Ecto neural progenitor cell (in vitro differentiated cells): ENCODE measurements around the gene ALDH1A3.

Source experiments
- DNase-seq: peaks from one replicate; pipeline ENCODE4 v3.0.0-alpha.2; 2018; ENCODE audit warnings: low spot score

Gene ALDH1A3

DNA sequence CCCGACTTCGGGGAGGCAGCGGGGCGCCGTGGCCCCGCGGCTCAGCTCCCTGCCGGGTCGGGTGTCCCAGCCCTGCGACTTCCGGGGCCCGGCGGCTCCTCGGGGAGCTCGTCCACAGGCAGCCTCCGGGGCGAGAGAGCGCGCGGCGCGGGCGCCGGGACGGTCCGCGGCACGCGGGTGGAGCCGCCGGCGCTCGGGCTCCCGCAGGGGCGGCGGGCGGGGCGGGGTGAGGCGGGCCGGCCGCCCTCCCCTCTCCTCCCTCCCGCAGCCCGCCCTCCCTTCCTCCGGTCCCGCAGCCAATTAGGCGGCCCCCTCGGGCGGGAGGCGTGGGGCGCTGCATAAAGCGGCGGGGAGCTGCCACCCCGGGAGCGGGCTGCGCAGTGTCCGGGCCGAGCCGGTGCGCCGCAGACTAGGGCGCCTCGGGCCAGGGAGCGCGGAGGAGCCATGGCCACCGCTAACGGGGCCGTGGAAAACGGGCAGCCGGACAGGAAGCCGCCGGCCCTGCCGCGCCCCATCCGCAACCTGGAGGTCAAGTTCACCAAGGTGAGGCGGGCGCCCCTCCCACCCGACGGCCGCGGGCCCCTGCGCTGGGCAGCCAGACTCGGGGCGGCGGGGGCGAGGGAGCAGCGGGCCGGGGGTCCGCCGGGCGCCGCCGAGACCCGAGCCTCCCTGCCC, at the start of gene ALDH1A3:
Gene ALDH1A3, plus strand, starts transcription at position 368 of the 675 bp plus-strand sequence. Its CDS starts 77 bp downstream, at position 445.
- DNase-seq = peak; percentile 57

DNA sequence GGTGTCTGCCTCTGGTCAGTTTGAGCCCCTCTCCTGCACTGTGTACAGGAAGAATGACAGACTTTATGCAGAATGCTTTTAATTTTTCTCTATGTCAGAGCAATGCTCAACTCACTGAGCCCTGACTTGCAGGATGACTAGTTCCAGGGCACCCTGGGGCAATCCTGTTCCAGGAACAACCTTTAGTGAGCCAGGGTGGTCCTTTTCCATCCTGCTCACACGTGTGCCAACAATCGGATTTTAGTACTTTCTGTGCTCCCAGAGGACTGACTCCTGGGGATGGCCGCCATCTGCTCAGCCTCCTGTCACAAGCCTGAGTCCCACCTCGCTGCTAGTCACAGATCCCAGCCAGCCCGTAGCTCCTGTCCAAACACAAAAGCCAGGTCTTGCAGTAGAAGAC, 48.2 kb upstream of the ALDH1A3 start:
- DNase-seq = no peak

DNA sequence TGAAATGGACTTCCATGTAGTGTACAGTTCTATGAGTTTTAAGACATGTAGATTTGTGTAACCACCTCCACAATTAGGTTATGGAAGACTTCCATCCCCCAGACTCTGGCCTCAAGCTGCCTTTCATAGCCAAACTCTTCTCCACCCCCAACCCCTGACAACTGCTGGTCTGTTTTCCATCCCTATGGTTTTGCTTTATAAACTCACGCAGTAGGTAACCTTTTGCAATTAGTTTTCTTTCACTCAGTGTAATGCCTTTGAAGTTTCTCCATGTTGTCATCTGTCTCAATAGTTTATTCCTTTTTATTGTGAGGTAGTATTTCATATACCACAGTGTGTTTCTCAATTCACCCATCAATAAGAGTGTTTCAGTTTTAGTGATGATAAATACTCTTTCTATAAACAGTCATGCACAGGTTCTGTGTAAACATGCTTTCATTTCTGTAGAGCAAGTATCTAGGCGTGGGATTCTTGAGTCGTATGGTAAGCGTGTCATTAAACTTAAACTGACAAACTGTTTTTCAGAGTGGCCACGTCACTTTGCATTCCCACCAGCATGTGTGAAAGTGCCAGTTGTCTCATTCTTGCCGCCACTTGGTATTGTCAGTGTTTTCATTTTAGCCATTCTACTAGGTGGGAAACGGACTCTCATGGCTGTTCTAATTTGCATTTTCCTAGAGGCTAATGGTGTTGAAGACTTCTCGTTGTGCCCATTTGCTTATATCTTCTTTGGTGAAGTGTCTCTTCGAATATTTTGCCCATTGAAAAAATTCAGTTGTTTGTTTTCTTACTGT, 47.3 kb upstream of the ALDH1A3 start:
- no peak for DNase-seq

DNA sequence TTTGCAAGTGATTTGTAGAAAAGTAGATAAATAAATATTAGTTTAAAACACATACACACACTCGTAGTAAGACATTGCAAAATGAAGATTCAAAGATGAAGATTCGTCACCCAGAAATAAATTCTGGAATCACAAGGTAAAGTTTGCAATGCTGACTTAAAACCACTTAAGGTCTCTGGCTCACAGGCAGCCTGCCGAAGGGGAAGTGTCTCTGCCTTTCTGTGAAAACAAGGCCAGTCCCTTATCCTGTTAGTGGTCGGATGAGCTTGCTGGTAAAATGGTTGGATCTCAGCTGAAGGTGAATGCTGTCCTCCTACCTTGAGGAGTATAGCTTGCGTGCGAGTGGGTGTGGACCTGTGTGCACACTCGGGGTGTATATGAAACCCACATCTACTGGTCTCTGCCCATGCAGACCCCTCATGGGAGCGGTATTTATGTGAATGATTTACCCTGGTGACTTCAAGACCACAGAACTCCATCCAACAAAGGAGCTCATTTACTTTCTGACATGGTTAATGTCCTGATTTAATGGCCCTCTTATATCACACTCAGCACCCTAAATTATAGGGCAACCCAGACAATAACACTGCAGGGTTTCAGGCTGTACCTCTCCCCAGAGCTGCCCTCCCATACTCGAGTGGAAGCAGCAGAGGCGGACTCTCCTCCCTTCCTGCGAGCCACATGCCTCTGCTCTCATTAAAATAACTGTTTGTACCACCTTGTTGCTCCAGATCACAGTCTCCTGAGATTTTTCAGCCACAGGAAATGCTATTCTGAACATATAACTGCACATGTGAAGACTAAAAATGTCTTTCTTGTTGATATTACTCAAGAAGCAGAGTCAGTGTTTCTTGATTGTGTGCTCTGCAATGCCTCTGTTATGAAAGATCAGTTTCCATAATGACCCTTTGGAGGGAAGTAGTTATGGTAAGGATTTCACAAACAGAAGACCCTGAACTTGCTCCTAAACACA, 45.9 kb upstream of the ALDH1A3 start:
- DNase-seq = no peak

DNA sequence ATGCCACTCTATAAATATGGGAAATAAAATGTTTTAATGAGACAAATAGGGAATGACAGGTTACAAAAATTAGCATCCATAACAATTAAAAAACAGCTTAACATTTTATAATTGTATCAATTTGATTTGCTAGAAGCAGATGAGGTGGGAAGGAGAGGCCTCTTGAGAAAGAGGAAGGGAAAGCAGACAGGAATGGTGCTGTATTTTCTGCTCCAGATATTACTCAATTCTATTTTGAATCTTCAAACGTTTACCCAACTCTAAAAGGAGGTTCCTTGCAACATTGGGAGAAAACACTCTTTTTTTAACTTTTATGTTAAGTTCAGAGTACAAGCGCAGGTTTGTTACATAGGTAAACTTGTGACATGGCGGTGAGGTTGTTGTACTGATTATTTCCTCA, 44.9 kb upstream of the ALDH1A3 start:
- DNase-seq = no peak

DNA sequence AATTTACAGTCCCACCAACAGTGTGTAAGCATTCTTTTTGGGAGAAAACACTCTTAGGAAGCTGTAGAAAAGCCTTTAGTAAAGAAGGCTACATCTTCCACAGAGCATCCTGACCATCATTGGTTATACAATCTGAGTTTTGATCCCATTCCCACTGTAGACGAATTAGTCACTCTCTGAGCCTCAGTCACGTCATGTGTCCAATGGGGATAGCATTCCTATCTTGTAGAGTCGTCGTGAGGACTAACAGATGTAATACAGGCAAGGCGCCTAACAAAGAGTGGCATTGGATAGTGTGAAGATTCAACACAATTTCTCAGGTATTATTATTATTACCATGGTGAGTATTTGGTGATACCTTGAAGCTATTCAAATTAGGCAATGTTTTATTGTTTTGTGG, 44.0 kb upstream of the ALDH1A3 start:
- no peak for DNase-seq

DNA sequence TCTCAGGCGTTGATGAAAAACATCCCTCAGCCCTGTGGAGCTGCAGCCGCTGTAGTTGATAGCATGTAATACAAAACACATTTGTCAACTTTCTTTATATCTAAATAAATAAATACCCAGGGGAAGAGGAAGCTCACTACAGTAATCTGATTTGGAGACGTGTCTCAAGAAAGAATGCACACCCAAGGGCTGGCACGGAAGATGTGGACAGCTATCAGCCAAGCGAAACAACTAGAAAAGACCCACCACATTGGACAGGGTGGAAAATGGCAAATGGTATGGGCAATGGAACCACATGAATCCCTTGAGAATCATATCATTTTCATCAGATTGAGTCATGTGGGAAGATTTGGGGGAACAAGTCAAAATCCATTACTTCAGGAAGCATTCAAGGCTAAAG, 43.1 kb upstream of the ALDH1A3 start:
- DNase-seq = no peak

DNA sequence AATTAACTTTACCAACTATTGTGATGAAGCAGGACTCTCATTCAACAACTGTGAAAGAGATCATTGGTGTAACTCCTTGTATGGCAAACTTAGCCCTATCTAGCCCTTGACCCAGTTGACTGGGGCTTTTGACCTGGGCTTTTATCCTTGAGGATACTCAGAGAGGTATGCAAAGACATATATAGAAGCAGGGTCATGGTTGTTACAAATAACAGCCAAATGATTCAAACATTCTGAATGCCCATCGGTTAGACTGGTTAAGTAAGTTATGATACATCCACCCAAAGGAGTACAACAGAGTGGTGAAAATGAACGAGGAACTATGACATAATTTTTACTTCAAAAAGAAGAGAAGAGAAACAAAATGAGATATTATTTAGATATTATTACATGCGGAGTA, 38.2 kb upstream of the ALDH1A3 start:
- DNase-seq = no peak

DNA sequence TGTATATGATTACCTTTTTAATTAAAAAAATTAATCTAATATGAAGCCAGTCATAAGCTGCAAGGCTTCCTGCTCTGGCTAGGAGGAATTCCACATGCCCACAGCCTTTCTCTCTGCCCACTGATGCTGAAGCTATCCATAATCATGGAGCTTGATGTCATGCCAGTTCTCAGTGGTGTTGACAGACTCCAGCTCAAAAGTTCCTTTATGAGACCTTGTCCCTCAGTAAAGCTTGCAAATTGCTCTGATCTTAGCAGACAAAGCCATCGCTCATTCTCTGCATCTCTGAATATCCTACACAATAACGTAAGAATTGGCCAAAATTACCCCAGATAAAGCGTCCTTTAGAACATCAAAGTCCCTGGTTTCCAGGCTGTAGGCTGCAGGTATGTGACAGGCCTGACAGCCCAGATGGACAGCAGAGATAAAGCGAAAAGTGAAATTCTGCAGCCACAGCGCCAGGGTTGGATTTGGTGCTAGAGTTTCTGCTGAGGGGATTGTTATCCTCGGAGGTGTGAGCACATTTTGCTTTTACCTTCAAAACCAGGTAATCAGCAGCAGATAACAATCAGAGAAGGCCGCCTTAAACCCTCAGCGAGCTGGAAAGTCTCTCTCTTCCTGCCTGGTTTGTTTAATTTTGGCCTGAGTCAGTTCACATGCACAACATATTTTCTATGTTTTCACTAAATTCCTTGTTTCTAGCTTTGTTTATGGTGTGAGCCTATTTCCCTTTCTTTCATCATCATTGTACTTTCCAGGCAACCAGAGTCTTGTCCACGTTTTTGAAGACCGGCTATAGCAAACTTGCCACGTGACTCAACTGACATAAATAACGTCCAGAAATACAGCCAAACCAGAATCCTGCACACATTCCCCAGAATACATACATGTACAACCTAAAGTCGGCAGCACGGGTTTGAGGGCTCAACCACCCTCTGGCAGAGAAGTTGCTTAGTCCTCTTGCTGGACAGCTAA, 36.6 kb upstream of the ALDH1A3 start:
- no peak for DNase-seq

DNA sequence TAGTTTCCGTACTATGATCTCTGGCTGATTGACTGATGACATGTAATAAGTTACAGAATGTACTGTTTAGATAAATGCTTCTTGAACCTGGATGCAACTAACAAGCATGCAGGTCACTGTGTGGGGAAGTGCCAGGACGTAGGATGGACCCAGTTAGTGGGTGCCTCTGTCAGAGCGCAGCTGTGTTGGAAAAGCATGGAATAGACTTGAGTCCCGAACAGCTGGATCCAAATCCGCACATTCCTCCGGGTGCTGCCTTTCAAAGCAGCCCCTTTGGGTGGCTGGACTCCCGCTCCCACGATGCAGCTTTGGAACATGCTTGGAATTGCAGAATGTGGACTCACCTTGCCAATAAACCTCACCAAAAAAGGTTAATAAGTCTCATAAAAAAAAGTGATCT, 35.5 kb upstream of the ALDH1A3 start:
- DNase-seq = no peak

DNA sequence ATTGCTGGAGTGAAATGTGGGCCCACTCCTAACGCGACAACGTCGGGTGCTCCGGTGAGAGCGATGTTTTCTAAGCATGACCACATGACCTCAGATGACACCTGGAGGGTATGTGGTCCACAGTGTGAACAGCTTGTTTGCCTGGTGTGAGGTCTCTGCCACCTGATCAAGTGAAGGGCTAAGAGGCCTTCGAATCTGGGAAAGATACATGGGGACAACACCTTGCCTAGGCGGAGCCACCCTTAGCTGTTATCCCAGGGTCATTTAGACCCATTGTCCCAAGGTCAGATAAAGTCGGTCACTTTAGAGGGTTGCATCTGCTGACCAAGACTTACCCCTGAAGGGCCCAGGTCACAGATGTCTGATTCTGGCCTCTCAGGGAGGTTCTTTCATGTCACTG, 34.9 kb upstream of the ALDH1A3 start:
- DNase-seq = no peak

DNA sequence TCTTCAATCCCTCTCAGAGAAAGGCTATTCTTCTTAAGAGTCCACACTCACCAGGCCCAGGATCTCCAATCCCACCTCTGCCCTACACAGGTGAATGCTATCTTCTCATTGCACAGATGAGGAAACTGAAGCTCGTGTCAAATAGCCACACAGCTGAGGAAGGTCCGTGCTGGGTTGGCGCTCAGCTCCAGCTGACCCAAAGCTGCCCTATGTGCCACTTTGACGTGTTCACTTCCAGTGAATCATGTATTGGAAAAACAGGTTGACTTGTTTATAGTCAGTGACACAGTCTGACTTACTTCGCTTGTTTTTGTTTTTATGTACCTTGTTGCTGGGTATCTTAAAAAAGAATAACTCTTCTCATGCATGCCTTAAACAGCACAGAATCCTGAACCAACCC, 32.4 kb upstream of the ALDH1A3 start:
- no peak for DNase-seq

DNA sequence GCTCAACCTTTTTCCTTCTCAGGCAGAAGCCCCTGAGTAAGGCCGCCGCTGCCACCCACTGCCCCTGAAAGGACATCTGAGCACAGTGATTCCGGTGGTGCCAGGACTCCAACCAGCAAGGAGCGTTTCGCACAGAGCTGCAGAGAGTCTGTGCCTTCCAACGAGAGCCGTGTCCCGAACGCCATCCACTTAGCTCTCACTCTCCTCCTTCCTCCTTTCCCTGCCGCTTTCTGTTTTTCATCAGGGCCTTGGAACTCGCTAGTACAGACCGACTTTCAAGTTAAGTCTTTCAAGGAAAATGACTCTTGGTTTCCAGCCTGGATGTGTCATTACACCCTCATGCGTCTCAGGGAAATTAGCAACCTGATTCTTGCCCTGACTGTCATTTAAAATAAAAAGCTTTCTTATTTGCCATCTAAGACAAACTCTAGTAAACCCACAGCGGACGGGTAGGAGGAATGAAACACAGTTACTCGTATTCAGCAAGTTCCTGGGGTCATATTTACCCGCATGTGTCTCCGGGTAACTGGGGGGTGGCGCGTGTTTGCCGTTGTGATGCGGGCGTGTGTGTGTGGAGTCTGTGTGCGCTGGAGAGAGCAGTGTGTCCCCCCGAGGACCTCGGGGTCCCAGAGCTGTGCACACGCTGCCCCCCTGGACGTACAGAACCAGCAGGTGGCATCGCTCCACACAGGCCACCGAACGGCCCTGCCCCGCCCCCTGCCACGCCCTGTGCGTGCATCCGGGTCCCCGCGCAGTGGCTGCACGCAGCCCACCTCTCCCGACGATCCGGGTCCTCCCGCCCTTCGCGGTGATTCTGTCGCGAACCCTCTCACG, 30.4 kb upstream of the ALDH1A3 start:
- peak; percentile 32 for DNase-seq

DNA sequence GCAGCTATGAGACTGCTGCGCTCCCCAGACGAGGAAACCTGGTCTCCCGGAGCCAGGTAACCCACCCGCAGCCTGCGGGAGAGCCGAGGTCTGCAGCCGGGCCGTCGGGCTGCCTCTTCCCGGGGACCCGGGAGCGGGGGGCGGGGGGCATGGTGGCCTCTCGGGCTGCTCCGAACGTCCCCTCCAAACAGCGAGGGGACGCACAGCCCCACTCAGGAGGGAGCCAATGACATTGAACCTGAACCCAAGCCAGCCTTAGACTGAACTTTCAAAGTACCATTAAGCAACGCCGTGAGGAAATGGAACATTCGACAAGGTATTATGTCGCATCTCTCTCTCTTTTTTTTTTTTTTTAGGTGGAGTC, 29.8 kb upstream of the ALDH1A3 start:
- DNase-seq = no peak

DNA sequence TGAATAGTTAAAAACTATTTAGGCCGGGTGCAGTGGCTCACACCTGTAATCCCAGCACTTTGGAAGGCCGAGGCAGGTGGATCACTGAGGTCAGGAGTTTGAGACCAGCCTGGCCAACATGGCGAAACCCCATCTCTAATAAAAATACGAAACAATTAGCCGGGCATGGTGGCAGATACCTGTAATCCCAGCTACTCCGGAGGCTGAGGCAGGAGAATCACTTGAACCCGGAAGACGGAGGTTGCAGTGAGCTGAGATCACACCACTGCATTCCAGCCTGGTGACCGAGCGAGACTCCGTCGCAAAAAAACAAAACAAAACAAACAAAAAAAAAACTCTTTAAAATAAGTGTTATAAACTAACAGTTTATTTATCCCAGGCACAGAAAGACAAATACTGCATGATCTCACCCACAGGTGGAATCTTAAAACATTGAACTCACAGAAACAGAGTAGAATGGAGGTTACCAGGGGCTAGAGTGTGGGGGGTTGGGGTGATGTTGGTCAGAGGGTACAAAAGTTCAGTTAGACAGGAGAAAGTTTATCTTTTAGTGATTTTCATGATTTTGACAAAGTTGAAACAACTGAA, 28.1 kb upstream of the ALDH1A3 start:
- DNase-seq = peak; percentile 1

DNA sequence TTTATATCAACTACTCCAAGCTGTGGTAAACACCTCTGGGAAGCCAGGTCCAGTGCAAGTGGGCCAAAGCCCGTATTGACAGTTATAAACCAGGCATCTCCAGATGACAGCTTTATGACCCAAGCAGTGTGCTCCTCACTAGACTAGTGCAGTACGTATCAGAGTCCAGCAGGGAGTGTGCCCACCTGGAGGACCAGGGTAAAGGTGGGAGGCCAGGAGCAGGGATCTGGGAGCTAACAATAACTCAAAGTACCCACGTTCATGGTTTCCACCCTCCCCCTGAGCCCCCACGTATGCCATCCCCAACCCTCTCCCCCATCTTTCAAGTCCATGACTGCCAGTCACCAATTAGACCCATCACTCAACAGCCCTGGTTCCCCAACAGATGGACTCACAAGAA, 27.0 kb upstream of the ALDH1A3 start:
- DNase-seq = peak; percentile 10

DNA sequence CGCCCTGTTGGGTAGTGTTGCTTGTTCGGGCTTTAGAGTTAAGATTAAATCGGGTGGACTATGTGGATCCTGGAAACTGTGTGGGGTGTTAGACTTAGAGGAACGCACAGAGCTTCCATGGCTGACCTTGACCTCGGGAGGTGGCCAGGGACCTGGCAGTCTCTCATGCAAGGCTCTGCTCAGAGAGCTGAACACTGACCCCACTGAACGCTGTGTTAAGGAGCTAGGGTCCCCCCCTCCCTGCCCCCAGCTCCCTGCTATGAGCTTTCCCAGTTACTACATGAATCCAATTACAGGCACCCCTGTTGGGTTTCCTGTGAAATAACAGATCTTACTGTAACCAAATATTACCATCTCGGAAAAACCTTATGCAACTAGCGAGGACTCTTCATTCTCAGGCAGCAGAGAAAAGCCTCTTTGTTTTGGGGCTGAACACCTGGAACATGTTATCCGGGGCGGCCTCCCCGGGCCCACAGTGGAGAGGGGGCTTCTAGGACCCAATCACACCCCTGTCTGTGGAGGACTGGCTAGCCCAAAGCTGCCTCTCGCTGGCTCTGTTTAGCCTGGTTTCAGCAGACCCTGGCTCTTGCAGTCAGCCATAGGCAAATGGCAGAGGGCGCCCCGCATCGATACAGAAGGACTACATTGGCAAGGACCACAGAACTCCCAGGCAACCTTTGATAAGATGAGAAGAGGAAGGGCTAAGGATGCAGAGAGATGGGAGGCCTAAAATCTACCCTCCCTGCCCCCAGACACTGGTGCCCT, 25.8 kb upstream of the ALDH1A3 start:
- peak; percentile 39 for DNase-seq

DNA sequence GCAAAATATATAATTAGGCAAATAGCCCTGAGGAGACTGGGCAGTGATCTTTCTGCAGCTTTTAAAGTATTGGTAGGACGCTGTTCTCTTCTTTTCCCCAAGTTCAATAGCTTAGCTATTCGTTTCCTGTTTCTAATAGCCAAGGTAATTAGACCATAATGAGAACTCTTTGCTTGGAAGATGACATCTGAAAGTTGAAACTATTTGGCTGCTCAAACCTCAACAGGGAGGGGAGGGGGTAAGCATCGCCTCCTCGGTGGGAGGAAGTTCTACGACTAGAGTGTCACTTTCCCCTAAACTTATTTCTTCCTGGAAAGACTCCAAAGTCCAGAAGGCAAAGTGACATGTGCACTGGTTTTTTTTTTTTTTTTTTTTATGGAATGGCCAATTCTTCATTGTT, 22.8 kb upstream of the ALDH1A3 start:
- no peak for DNase-seq

DNA sequence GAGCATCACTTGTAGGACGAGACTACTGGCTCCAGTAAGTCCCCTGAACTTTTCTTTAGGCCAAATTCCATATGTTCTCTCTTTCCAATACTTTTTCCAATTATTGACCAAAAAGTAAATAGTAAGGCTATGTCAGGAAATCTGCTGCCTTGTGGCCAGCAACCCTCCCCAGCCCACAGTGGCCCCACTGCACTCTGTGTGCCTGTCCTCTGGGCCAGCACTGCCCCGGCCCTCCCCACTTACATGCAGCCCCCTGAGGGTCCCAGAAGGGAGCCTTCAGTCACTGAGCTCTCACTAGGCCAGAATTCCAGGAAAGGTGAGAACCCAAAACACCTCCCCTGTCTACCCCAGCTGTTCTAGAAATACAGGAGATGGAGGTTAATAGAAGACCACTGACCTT, 21.3 kb upstream of the ALDH1A3 start:
- DNase-seq = no peak
